SK-N-MC (cell line): ENCODE results near the gene ELK3.

Experiments
- EZH2 ChIP-seq: fragments of 200-600 bp; sonication (generic); IDR thresholded peaks from one replicate; pipeline ENCODE4 v1.6.1; 2017; ENCODE audit warnings: antibody characterized with exemption
- POLR2AphosphoS5 ChIP-seq: IDR thresholded peaks from 2 replicates; pipeline ENCODE4 v1.6.1; 2012; ENCODE audit warnings: mild to moderate bottlenecking, low read depth, low read length, borderline replicate concordance

- TF ChIP-seq POLR2AphosphoS5 (no peak), EZH2 (no peak)
Observed at GRCh38 chr12:96164951-96165811, 29.0 kb upstream of the ELK3 start.
